Stimulated activated CD8-positive, alpha-beta memory T cell treated with anti-CD3 and anti-CD28 coated beads, Interleukin-12 subunit alpha, Interleukin-12 subunit beta, amount 100 ng/mL, for 1 hour (primary cell): ENCODE results near the gene PIGS.

Experiments used
- DNase-seq: peaks from one replicate; pipeline ENCODE4 v3.0.0-alpha.2; 2020; ENCODE audit warnings: low read depth

The PIGS gene

DNA sequence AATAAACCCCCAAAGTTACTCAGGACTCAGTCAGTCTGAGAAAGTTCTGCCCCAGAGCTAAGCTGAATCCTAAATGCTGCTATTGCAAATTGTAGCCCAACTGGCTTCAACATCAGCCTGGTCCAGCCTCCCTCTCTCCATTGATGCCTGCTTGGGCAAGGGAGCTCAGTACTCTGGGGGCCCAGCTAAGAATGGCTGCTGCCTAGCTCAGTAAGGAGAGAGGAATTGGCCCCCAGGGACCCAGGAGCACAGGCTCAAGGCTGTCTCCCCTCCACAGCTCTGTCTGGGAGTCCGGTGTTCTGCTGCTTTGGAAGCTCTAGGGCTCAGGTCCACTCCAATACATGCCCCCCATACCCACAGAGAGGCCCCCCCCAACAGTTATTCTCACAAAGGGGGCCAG, 20.5 kb downstream of the PIGS start:
- DNase-seq: no peak

DNA sequence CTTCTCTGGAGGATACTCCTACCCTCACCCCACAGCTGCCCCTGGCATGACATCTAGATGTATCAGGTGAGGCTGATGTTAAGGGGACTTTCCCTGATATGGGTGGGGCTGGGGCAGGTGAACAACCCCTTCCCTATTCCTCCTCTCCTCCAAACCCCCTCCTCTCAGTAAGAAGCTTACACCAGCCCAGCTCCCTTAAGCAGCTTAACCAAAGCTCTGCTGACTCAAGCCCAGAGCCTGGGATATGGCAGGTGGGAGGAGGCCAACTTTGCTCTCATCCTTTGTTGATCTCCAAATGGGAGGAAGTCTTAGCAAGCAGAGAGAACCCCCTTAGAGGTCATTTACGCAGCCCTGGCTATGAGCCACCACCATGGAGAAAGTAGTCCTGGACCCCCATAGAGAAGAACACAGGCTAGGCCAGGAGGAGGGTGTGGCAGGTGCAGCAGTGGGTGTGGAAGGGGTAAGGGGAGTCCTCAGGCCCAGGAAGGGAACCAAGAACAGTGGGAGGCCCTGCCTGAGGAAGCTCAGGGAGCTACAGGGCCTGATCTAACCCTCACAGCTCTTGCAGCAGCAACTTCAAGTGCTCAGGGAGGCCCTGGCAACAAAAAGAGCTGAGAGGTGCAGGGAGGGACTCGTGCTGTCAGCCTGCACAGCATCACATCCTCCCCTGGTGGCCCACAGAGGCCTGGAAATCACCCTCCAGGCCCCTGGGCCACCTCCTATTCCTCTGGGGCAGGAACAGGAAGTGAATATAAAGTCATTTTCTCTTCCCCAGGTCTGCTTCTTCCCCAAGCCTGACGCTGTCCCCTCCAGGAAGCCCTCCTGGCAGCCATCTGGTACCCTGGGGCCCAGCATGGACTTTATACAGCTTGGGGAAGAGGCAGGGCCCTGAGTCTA, 21.8 kb downstream of the PIGS start:
- DNase-seq: peak; percentile 15

DNA sequence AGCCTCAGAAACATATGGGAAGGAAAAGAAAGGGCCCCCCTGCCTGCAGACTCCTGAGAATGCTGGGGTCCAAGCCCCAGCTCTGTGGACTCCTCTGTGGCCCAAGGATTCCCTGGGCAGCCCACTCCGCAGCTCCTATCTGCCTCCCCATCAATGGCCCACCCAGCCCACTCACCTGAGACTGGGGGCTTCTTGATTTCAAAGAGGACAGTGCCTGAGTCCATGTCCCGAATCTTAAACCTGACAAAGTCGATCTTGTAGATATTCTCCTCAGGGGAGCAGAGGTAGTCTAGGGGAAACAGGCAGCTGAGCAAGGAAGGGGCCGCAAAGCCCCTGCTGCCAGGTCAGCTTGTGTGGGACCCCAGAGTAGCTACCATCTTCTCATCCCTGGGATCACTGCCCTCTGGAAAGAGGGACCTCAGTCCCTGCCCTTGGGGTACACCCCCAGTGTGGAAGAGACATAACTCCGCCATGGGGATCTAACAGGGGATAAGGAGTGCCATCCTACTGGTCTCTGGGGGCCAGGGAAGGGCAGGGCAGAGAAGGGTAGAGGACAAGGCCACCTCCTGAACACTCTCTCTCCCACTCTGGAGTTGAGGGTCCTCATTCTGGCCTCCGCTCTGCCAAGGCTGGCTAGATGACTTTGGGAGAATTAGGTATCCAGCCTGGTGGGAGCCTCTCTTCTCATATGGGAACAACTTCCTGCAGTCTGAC, 22.8 kb downstream of the PIGS start:
- no peak for DNase-seq

DNA sequence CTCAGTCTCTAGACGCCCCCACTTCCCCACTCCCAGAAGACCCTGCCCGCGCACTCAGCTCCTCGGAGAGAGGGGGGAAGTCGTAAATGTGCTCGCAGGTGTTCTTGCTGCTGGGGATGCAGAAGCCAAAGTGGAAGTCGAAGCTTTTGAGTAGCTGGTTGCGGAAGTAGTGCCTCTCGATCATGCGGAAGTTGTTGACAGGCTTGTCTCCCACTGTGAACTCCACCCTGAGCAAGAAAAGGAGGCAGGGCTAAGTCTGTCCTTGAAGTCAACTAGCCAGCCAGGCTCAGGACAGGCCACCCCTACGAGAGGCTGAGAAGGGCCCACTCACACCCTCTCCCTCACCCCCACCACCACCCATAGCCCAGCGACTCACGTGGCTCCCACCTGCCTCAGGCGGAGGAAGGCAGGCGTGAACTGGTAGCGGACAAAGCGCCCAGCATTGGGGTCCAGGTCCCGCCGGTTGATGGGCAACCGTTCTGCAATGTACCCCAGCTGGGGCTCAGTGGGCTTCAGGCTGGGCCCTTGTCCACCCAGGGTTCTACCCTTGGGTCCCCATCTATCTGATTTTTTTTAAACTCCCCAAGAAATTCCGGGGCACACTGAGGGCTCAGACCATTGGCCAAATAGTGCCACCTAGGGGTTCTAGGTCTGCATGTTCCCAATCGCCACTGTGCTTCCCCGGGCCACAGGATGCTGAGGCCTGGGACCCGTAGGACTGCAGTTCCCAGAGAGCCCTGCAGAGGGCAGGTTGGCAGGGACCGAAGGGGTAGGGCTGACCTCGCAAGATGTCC, 23.5 kb downstream of the PIGS start:
- peak; percentile 11 for DNase-seq

DNA sequence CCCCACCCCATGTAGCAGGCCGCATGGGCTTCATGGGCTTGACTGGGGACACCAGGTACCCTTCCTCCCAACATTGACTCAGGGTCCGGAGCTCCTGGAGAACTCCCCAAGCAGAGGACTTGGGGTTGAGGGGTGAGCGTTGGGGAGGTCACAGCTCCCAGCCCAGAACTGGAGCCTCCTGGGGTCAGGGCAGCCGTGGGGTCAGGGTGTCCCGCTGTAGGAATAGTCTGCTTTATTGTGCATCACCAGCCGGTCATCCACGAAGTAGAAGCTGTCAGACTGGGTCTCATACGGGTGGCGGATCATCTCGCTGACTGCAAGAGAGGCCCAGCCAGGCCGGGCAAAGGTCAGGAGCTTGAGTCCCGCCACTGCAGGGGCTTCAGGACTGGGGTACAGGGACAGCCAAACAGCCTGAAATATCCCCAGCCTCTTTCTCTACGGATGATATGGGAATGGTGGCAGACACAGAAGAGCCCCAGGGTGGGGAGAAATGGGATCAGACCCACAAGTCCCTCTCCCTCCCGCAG, 24.2 kb downstream of the PIGS start:
- no peak for DNase-seq

DNA sequence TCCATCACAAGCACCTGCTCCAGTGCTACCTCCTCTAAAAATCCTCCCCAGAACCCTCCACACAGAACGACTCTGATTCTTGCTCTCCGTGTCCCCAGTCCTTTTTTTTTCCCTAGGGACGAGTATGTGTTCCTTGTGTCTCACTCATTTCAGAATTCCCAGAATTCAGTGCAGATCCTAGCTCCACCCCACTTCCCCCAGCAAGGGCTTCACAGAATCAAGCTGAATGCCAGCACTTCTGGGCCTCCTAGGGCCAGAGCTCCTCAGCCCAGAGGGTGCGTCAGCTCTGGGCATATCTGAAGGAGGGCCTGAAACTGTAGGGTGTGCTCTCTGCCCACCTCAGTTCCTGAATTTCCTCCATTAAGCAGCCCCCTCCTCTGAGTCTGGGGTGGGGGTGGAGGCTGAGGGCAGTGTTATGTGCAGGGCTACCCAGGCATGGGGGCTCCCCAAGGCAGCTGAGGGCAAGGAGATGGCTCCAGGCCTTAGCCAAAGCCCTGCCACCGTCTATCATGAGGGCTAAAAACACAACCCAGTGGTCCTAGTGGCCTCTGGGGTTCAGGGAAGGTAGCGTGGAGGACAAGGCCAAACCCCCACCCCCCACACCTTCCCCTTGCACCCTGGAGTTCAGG, 25.4 kb downstream of the PIGS start:
- no peak for DNase-seq

DNA sequence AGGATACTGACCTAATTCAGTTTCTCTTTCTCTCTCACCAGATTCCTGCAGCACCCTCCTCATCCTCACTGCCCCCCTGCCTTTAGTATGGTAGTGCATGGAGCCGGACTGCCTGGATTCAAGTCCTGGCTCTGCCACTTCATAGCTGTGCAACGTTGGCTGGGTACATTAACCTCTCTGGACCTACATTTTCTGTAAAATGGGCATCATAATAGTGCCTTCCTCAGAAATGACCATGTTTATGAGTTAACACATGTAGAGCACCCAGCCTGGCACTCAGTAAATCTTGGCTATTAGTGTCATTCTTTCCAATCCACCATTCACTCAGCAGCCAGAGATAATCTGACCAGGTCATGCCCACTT, 26.2 kb downstream of the PIGS start:
- DNase-seq: no peak

DNA sequence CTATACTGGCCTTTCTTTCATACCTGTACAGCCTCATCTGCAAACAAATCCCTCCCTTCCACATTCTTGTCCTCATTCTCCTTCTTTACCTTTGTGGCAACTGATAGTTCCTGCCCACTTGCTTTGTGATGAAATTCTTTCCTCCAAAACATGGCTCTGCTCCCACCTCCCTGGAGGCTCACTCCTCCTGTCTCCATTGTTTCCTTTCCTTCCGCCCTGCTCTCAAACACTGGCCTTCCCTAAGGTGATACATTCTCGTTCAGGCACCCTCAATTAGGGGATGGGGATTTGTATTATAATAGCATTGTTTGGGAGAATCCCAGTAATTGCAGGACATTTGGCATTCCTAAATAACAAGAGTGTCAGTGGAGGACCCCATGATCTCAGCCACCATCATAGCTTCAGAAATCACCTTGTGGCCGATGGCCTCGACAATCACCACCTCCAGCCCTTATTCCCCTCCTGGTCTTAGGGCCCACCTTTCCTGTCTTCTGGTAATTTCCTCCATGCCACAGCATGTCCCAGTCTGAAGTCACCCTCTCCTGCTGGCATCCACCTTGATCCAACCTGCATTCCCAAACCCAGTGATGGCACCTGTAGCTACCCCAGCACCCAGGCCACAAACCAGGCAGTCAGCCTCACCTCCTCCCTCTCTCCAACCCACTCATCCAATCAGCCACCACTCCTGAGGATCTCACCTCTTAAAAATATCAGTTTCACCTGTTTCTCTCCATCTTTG, 26.8 kb downstream of the PIGS start:
- DNase-seq: no peak

DNA sequence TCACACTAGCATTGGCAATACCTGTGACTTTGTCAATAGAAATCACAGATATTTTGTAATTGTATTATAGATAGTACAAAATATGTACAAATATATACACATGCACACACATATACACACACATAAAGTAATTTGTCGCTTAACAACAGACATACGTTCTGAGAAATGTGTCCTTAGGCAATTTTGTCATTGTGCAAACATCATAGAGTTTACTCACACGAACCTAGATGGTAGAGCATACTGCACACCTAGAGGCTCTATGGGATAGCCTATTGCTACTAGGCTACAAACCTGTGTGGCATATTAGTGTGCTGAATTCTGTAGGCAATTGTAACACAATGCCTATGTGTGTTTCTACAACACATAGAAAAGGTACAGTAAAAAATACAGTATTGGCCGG, 29.9 kb downstream of the PIGS start:
- DNase-seq: no peak

DNA sequence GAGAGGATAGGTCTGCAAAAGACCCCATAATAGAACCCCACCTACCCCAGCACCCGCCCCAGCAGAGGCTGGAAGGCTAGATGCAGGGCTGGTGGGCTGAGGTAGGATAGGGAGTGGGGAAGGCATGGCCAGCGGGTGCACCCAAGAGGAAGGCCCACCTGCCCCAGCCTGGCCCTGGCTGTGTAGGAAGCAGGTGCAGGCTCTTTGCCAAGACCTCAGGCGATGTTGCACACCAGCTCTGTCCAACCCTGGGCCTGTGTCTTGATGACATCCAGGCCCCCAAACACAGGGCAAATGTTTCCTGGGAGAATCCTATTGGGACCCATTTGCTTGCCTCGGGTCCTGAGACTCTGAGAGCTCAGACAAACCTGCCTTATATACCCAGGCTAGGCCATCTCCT, 31.1 kb downstream of the PIGS start:
- DNase-seq: no peak

DNA sequence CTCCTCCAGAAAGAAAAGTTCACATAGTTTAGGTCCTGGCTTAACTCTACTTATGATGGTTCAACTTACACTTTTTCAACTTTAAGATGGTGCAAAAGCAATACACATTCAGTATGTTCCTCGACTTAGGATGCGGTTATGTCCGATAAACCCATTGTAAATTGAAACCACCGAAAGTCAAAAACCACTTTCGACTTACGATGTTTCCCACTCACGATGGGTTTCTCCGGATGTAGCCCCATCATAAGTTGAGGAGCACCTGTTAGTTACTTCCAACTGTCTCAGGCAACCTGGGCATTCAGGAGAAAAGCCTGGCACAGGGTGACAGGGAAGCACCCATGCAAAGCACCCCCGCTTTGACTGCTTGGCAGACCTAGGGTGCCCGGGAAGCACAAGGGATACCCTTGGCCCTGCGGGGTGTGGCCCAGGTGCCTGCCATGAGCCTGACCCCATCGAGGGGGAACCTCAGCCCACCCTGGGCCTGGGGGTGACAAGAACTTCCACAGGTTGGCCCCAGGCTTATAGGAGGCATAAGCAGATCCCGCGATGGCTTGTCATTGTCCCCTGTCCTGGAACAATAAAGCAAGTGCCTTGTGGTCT, 32.9 kb downstream of the PIGS start:
- no peak for DNase-seq

DNA sequence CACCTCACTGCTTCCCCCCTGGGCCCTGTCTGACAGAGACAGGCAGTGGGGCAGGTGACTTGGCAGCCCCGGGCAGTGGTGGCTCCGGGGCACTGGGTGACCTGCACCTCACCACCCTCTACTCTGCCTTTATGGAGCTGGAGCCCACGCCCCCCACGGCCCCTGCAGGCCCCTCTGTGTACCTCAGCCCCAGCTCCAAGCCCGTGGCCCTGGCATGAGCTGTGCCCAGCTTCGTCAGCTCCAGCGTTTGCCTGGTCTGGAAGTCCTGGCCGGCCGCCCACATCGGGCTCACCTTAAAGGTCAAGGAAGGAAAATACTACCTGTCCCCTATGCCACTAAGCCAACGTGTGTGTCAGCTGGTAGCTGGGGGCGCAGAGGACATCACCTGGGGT, 34.1 kb downstream of the PIGS start:
- DNase-seq: no peak

DNA sequence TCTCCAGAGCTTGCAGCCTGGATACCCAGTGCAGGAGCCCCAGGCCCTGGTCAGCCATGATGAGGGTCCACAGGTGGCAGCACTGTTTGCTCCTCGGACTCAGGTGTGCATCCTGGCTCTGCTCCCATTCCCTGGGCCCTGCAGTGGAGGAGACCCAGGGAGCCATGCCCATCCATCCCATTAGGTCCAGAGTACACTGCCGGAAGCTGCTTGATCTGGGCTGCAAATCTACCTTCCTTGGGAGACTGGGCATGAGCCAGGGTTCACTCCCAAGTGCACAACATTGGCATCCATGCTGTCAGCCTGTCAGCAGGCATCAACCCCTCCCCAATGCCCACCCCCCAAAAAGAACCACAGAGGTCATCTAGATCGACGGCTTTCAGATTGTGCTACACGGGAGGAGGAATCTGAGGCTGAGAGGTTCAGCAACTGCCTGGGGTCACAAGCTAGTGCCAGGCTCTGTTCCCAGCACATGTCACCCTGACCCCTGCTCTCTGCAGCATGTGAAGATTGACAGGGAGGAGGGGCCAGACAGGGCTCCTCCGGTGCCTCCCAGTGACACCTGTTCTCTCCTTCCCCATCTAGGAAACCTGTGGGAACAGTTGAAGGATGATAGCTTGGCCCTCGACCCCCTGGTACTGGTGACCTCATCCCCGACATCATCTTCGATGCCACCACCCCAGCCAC, 34.6 kb downstream of the PIGS start:
- no peak for DNase-seq

DNA sequence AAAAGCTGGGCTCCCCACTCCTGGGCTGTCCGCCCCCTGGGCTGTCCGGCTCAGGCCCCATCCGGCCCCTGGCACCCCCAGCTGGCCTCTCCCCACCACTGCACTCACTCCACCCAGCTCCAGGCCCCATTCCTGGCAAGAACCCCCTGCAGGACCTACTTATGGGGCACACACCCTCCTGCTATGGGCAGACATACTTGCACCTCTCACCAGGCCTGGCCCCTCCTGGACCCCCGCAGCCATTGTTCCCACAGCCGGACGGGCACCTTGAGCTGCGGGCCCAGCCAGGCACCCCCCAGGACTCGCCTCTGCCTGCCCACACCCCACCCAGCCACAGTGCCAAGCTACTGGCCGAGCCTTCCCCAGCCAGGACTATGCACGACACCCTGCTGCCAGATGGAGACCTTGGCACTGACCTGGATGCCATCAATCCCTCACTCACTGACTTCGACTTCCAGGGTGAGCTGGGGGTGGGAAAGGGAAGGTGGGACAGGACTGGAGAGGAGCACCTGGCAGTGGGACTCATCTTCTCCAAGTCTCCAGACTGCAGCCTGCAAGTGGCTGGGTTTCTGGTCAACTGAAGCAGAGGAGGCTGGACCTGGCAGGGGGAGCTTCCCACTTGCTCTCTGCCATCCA, 36.5 kb downstream of the PIGS start:
- no peak for DNase-seq

DNA sequence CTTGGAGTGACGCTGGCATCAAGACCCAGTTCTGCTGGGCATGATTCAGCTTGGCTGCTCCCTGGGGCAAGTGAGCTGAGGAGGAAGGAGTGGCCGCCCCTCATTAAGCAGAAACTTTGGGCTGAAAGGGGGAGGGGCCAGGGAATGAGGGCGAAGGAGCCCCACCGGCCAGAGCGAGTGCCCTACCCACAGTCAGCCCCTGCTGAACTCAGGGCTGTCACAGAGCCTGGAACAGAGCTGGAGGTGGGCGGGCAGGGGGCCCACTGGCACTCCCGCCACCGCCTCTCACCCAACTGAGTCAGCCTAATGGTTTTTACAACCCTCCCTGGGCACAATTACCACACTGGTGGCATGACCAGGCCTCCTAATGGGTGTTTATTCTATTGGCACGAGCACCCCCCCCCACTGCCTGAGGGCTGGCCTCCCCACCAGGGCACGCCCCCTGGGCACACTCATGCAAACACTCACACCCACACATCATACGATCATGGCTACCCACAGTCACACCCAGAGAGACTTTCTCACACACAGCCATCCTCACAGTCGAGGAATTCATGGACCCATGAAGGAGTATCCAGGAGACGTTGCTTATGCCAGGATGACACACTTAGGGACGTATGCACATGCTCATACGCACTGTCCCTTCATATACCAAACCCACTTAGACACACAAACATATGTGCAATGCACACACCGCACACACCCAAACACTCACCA, 38.1 kb downstream of the PIGS start:
- DNase-seq: no peak

DNA sequence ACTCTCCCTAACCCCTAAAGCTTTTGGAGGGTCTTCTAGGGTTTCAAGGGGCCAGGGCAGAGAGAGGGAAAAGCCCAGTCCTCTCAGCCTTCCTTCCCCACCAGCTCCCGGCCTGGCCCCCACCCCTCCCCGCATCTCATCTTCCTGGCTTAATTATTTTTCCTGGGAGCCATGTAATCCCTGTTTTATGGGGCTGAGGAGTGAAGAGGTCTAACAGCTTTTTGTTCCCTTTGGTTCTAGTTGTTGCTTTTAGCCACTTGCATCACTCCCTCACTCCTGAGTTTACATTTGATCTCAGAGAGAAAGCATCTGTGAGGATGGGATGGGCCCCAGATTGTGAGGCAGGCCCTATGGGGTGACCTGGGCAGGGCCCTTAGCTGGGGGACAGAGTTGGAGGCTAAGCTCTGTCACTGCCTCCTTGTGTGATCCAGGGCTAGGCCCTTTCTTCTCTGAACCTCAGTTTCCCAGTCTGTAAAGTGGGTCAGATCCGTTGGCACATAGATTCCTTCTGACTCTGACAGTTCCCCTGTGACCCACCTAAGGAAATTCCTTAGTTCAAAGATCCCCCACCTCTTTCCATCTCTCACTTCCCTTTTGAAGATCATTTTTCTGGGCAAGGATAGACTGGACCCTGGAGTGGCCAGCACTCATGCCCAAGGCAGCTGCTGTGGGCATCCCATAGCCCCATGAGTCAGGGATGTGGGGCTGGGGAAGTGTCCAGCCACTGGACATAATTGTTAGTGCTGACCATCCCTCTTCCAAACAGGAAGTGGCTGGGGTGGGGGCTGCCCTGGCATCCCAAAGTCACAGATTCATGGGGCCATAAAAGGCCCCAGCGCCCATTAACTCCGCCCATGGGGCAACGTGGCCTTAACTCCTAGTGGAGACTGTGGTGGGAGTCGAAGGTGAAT, 39.0 kb downstream of the PIGS start:
- no peak for DNase-seq

DNA sequence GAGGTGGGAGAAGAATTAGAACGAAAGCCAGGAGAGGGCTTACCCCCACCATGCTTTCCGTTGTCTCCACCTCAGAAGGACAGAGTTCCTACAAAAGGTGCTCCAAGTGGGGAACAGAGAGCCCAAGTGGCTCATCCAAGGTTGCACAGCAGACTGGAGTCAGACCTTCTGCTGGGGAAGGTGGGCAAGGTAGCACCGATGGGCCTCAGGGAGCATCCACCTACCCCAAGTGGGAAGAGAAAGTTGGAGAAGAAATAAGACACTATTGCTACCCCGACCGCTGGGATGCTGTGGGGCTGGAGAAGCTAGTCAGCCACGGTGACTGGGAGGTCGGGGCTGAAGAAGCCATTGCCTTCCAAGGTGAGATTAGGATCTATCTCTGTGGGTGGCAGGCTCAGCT, 40.4 kb downstream of the PIGS start:
- no peak for DNase-seq

DNA sequence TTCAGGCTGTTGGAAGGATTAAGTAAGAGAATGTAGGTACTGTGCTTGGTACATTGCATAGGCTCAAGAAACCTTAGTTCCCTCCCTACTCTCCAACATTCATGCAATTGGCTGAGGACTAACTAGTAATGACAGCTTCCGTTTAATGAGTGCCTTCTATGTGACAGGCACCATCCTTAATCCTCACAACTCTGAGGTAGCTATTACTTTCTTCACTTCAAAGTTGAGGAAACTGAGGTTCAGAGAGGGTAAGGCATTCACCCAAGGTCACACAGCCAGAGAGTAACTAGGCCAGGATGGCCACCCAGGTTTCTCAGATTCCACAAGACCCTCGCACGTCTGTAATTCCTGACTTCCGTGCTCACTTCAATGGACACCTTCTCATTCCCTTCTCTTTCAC, 41.1 kb downstream of the PIGS start:
- DNase-seq: no peak
